HL-60 (cell line): ENCODE measurements around the gene OR10A7.
"Not testable (repeated sequence)": the region's sequence is repeated elsewhere in the genome, so short reads cannot be mapped to it uniquely, and the experiment has no call there.

ENCODE experiments used
- POLR2AphosphoS5 ChIP-seq: IDR thresholded peaks from 2 replicates; pipeline ENCODE4 v1.6.1; 2012; ENCODE audit warnings: low read depth
- SPI1 ChIP-seq: IDR thresholded peaks from 2 replicates; pipeline ENCODE4 v1.6.1; 2012; ENCODE audit warnings: low read depth, mild to moderate bottlenecking, borderline replicate concordance
- TF ChIP-seq, protein P1 (sequence below): IDR thresholded peaks from one replicate; pipeline ENCODE4 v1.5.1; 2011; ENCODE audit warnings: low read length, control low read depth, inconsistent platforms; ENCODE audit not compliant: insufficient read depth
- TF ChIP-seq, protein P2 (sequence below): IDR thresholded peaks from 2 replicates; pipeline ENCODE4 v1.6.1; 2012; ENCODE audit warnings: low read depth; ENCODE audit not compliant: insufficient replicate concordance

DNA sequence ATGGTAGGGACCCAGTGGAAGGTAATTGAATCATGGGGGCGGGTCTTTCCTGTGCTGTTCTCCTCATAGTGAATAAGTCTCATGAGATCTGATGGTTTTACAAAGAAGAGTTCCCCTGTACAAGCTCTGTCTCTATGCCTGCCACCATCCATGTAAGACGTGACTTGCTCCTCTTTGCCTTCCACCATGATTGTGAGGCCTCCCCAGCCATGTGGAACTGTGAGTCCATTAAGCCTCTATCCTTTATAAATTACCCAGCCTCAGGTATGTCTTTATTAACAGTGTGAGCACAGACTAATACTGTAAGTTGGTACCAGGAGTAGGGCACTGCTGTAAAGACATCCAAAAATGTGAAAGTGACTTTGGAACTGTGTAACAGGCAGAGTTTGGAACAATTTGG, 49.0 kb upstream of the OR10A7 start:
- TF ChIP-seq, protein P1, sequence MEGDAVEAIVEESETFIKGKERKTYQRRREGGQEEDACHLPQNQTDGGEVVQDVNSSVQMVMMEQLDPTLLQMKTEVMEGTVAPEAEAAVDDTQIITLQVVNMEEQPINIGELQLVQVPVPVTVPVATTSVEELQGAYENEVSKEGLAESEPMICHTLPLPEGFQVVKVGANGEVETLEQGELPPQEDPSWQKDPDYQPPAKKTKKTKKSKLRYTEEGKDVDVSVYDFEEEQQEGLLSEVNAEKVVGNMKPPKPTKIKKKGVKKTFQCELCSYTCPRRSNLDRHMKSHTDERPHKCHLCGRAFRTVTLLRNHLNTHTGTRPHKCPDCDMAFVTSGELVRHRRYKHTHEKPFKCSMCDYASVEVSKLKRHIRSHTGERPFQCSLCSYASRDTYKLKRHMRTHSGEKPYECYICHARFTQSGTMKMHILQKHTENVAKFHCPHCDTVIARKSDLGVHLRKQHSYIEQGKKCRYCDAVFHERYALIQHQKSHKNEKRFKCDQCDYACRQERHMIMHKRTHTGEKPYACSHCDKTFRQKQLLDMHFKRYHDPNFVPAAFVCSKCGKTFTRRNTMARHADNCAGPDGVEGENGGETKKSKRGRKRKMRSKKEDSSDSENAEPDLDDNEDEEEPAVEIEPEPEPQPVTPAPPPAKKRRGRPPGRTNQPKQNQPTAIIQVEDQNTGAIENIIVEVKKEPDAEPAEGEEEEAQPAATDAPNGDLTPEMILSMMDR: not testable (repeated sequence)
- TF ChIP-seq POLR2AphosphoS5, SPI1: not testable (repeated sequence)
- TF ChIP-seq, protein P2, sequence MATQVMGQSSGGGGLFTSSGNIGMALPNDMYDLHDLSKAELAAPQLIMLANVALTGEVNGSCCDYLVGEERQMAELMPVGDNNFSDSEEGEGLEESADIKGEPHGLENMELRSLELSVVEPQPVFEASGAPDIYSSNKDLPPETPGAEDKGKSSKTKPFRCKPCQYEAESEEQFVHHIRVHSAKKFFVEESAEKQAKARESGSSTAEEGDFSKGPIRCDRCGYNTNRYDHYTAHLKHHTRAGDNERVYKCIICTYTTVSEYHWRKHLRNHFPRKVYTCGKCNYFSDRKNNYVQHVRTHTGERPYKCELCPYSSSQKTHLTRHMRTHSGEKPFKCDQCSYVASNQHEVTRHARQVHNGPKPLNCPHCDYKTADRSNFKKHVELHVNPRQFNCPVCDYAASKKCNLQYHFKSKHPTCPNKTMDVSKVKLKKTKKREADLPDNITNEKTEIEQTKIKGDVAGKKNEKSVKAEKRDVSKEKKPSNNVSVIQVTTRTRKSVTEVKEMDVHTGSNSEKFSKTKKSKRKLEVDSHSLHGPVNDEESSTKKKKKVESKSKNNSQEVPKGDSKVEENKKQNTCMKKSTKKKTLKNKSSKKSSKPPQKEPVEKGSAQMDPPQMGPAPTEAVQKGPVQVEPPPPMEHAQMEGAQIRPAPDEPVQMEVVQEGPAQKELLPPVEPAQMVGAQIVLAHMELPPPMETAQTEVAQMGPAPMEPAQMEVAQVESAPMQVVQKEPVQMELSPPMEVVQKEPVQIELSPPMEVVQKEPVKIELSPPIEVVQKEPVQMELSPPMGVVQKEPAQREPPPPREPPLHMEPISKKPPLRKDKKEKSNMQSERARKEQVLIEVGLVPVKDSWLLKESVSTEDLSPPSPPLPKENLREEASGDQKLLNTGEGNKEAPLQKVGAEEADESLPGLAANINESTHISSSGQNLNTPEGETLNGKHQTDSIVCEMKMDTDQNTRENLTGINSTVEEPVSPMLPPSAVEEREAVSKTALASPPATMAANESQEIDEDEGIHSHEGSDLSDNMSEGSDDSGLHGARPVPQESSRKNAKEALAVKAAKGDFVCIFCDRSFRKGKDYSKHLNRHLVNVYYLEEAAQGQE: not testable (repeated sequence)
